H4 (cell line): ENCODE data around the gene PRKG1. TPM values are rescaled to one million over a fixed set of nuclear protein-coding genes. Genes with fewer than 3 reads are reported as not detected.

ENCODE experiments used
- DNase-seq: peaks from one replicate; pipeline ENCODE4 v3.0.0-alpha.2; 2015; ENCODE audit warnings: low spot score
- total RNA-seq: library from RNA; depleted of rRNA; stranded (reverse); fragments of >200 nt; shearing (Covaris generic); gene quantifications from 2 replicates; pipeline ENCODE4 v1.2.3, GENCODE V29; 2014

The PRKG1 gene
- total RNA-seq, 1 experiment from 2014 or later = 3.4 TPM

- DNase-seq = no peak
Observed at GRCh38 chr10:52048051-52048450, 973.8 kb downstream of the PRKG1 start.

- no peak for DNase-seq
Observed at GRCh38 chr10:52050429-52051047, 976.3 kb downstream of the PRKG1 start.

DNA sequence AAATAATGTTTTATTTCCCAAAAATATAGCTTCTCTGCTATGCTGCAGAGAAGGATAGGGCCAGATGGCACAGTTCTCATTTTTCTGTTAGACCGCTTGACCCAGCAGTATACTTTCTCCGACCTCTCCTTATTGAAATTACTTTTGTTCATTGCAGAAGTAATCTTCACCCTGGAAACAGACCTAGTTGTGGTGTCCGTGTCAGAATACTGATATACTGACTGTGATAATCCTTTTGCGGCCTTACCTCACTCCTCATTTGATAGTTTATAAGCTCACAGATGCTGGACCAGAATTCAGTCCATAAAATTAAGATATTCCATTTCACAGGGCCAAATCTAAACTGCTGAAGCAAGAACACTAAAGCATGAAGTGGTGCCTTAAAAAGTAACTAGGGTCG, 979.2 kb downstream of the PRKG1 start:
- DNase-seq = no peak

- DNase-seq = no peak
Observed at GRCh38 chr10:52056291-52056690, 982.0 kb downstream of the PRKG1 start.

DNA sequence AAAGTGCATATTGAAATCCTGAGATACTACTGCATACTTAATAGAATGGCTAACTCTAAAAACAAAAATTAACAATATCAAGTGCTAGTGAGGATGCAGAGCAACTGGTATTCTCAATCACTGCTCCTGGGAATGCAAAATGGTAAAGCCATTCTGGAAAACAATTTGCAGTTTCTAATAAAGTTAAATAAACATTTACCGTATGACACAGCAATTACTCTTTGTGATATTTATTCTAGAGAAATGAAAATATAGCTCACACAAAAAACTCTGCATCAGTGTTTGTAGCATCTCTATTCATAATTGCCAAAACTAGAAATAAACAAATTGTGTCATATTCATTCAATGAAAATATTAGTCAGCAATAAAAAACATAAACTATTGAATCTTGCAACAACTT, 984.8 kb downstream of the PRKG1 start:
- no peak for DNase-seq

- no peak for DNase-seq
Observed at GRCh38 chr10:52063159-52063558, 988.9 kb downstream of the PRKG1 start.

- no peak for DNase-seq
Observed at GRCh38 chr10:52064084-52064845, 990.0 kb downstream of the PRKG1 start.

DNA sequence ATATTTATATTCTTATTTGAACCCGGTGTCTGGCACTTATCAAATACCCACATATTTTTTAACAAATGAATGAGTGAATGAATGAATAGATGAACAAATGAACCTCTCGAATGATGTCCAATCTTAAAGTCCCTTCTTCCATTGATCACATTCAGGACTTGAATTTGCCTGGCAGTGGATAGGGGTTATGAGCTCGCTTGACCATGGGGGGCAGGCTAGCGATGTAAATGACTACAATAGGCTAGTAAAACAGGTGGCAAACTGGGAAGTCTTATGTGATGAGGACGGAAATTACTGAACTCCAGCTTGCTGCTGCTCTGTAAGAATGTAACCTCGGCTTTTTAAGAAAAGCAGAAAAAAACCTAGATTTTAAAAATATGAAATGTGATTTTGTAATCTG, 992.1 kb downstream of the PRKG1 start:
- DNase-seq = no peak

- no peak for DNase-seq
Observed at GRCh38 chr10:52068485-52068884, 994.2 kb downstream of the PRKG1 start.

GRCh38 chr10:52071814-52072213, 997.5 kb downstream of the PRKG1 start:
- DNase-seq = no peak

DNA sequence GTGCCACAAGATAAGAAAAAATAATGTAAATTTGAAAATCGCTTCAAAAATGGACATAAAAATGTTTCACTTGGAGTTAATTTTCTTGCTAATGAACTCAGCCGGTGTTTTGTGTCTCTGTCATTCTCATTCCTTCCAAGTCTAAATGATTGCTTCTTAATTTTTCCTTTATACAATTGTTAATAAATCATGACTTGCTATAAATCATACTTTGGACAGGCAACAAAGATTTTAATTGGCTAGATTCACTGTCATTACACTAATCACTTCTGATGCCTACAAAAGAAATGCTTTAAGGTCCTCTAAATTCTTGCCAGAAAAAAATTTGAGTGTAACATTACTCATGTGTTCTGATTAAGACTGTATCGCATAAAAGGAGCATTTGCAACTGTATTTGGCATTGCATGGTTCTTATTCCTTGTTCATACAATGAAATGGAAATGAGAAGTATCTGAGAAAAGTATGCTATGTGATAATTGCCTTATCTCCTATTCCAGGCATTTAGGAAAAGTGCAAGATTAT, 1000.3 kb downstream of the PRKG1 start:
- DNase-seq = no peak

DNA sequence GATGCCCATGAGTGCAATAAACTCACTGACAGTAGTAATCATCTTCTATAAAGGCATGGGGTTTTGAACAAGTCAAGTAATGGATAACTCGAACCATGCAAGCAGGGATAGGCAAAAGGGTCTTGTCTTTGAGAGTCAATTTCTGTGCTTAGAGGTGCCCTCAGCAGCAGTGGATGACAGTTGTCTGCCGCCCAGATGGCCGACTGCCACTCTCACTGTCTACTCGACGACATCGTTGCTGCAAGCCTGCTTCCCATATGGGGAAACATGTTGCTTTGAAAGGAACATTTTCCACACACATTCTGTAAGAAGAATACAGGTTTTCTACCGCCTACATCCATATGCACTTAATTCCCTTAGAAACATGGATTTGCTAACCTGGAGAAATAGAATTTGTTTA, 1003.5 kb downstream of the PRKG1 start:
- no peak for DNase-seq

DNA sequence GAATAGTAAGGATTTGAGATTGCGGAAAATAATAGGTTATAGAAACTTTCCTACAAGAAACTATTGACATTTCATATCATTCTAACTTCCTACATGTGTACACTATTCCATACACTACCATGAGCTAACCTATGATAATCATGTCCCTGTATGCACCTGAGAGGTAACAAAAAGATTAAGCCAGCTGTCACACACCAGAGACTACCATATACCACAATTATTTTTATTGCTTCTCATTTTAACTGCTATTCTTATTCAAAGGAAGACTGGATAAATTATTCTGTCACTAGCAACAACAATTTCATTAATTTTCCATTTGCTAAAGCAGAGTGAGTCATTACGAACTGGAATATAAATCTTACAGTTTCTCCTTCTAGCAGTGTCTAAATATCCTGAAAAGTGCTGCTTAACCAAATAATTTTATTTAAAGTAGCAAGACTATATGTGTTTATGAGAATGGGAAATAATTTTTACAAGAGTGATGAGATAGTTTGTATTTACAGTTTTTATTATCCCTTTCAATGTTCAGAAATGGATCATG, 1004.2 kb downstream of the PRKG1 start:
- DNase-seq = no peak

DNA sequence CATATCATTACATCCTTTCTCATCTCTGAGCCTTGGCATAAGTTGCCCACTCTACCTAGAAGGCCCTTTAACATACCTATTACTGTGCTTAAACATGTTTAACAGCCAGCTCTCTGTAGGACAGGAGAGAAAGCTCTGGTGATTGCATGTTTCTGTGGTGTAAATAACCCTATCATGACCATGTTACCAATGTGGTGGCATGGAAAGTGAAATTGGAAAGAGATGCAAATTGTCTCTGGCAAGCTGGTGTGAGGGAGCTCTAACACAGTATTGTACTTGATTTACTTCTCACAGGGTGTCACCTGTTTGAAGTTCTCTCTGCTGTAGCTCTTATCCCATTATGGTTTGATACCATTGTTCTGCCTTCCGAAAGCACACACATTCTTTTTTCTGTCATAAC, 1008.0 kb downstream of the PRKG1 start:
- DNase-seq = no peak

- no peak for DNase-seq
Observed at GRCh38 chr10:52083422-52083821, 1009.1 kb downstream of the PRKG1 start.

DNA sequence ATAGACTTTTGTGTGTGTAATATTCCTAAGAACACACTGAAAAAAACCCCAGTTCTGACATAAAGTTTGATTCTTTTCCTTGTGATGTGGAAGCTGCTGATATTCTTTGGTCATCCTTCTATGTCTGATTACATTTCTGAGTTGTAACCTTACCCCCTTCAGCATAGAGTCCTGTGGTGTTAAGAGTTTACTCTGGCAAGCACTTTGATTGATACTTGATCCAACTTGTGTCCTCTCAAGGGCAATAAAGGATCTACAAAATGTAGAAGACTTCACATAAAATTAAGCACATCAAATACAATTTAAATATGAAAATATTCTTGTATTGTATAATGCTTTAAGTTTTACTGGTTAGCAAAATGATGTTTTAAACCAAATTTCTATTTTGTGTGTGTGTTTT, 1018.1 kb downstream of the PRKG1 start:
- no peak for DNase-seq

GRCh38 chr10:52098130-52098529, 1023.8 kb downstream of the PRKG1 start:
- no peak for DNase-seq

DNA sequence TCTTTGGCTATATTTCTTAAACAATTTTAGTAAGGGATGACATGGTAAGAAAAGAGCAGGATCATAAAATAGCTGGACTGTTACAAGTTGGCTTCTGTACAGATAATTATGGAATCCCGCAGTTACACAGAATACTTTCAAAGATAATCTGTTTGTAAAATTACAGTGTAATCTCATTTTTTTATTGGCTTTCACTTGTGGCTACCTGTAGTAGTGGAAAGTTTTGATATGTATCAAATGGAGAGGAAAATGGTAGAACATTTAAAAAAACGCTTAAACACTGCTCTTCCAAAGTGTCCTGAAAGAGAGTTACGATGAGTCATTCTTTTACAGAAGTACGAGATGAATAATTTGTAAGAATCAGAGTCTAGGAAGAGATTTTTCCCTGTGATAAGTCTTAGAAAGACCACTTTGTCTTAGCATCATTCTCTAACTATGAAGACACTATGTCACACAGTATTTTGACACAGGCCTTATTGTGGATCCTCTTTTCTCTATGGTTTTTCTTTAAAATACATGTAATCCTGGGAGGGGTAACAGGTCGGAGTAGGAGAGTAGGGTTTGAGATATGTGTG, 1024.8 kb downstream of the PRKG1 start:
- no peak for DNase-seq

DNA sequence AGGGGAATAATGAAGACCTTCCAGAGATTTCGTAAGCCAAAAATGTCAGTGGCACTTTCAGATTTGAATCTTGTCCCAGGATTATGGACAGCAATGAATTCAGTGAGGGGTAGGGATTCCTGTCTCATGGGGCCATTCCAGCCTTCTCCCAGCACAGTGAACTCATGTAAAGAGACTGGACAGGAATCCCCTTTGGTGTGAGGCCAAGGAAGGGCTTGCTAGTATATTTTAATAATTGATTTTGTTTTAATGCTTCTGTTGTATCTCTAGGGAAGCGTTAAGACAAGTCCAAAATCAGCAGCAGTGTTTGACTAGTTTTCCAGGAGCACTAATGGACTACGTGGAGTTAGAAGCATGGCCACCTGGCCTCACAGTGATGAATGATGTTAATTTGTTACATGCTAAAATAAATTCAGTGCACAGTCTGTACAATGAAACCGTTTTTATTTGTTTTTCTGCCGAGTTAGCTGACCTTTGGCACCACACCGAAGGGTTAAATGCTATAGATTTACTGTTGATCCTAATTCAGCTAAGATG, 1025.8 kb downstream of the PRKG1 start:
- no peak for DNase-seq

- DNase-seq = no peak
Observed at GRCh38 chr10:52105301-52105700, 1031.0 kb downstream of the PRKG1 start.

DNA sequence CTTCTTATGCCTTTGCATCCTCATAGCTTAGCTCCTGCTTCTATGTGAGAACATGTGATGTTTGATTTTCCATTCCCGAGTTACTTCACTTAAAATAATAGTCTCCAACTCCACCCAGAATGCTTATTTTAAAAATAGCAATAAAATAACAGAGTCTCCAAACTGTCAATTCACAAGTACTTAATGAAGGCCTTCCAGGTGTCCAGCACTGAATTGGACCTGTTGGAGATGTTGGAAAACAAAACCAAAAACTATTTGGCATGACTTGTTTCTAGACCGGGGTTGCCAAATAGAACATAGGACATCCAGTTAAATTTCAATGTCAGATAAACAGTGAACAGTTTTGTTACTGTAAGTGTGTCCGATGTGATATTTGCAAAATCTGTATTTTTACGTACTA, 1031.7 kb downstream of the PRKG1 start:
- DNase-seq = no peak

DNA sequence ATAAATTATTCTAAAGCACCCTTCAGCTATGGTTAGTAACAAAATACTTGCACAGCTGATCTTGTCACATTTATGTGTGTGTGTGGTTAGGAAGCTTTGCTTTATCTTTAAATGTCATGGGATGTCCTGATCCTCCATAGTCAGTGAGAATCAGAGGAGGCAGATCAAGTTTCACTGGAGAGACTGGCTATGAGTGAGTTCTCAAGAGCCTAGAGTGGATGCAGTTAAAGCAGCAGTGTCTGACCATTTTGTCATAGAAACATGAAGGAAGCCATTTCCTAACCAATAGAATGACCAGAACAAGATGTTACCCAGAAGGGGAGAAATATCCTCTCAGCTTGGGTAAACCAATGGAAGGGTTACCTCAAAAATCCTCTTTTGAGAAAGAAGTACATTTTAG, 1032.6 kb downstream of the PRKG1 start:
- no peak for DNase-seq

GRCh38 chr10:52108236-52108635, 1033.9 kb downstream of the PRKG1 start:
- no peak for DNase-seq
